ENCODE measurements around the gene ADAMTSL1.
A peak's percentile ranks its signal among the peaks of the same experiment; 100 is the strongest.

Gene ADAMTSL1

DNA sequence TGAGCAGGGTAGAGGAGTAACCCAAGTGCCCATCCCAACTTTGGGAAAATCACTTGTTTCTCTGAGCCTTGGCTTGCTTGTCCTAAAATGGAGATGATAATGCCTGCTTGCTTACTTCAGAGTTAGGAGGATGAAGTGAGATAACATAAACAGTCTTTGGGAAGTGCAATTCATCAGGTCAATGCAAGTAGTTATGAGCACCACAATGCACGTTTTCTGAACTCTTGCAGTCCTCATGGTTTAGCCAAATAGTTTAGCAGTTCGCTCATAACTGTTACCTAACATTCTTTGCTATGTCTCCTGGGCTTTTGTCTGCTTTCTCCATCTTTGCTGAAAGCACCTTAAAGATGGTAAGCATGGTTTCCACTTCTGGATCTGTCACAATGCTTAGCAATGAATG lies 270.0 kb downstream of the ADAMTSL1 start:
- no peak overlapping the region for H3K4me3 ChIP-seq (replicated peaks in 1 of 2; ENCODE audit: low read depth in 2 of 2, low read length in 2 of 2)
- peak in 1 of 2 donors; percentile 43 for DNase-seq (ENCODE audit: low read depth in 2 of 2)
- no peak for TF ChIP-seq CTCF (IDR thresholded peaks at IDR 0.05; ENCODE audit: low read depth, low read length)

DNA sequence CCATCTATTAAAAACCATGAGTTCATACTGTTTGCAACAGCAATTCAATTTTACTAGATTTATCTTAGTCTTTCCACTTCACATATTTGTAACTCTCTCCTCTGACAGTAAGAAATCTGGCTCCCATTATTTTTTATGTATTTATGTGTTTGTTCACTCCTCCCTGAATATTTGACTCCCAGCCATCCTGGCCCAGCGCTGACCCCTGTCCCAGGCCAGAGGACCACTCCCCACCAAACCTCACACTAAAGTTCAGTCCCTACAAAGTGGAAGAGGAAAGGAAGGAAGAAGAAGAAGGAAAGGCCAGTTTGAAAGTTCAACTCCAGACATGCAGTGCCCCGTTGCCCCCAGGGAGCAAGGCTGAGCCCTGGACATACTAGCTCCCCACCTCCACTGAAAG lies 271.8 kb downstream of the ADAMTSL1 start:
- DNase-seq (ENCODE audit: low read depth in 2 of 2), result no peak
- no peak overlapping the region for H3K4me3 ChIP-seq (replicated peaks in 1 of 2; ENCODE audit: low read depth in 2 of 2, low read length in 2 of 2)
- TF ChIP-seq CTCF (IDR thresholded peaks at IDR 0.05; ENCODE audit: low read depth, low read length), result no peak

DNA sequence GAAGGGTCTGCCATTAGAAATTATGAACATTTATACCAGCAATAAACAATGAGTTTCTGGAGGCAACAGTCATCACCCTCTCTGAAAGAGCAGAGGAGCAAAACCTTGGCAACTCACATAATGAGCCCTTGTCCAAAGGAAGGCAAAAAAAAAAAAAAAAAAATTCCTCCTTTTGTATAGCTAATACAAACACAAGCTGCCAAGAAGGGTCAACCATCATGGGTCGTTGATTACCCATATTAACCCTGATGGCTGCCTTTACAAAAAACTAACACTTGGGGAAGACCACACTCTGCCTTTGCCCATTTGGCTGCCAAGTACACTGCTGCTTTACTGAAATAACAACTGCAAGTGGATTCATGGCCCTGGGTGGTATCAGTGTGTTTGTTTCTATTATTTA lies 272.7 kb downstream of the ADAMTSL1 start:
- DNase-seq (ENCODE audit: low read depth in 2 of 2), result no peak
- no peak overlapping the region for H3K4me3 ChIP-seq (replicated peaks in 1 of 2; ENCODE audit: low read depth in 2 of 2, low read length in 2 of 2)
- TF ChIP-seq CTCF (IDR thresholded peaks at IDR 0.05; ENCODE audit: low read depth, low read length), result no peak

GRCh38 chr9:18747595-18747994 lies 273.6 kb downstream of the ADAMTSL1 start:
- no peak for TF ChIP-seq CTCF (IDR thresholded peaks at IDR 0.05; ENCODE audit: low read depth, low read length)
- DNase-seq (ENCODE audit: low read depth in 2 of 2), result no peak
- H3K4me3 ChIP-seq (replicated peaks in 1 of 2; ENCODE audit: low read depth in 2 of 2, low read length in 2 of 2), result no peak overlapping the region

DNA sequence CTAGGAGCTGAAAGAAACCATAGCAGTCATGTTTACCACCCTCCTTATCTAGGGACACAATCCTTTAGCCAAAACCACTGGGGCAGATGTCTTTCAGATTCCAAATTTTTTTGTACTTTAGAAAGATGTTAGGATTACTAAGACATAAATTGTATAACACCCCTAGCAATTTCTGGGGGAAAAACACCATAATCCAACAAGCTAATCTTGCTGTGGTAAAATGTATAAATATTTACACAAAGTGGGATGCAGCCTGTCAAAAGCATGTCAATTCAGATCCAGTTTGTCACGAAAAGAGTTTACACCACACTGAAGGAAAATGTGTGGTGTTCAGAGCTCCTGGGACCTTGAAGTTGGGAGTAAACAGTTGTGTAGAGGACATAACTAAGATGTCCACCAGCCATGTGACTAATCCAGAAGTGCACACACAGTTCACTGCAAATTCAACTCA lies 274.3 kb downstream of the ADAMTSL1 start:
- DNase-seq (ENCODE audit: low read depth in 2 of 2), result no peak
- H3K4me3 ChIP-seq (replicated peaks in 1 of 2; ENCODE audit: low read depth in 2 of 2, low read length in 2 of 2), result no peak overlapping the region
- TF ChIP-seq CTCF (IDR thresholded peaks at IDR 0.05; ENCODE audit: low read depth, low read length), result no peak

- no peak overlapping the region for H3K4me3 ChIP-seq (replicated peaks in 1 of 2; ENCODE audit: low read depth in 2 of 2, low read length in 2 of 2)
- DNase-seq (ENCODE audit: low read depth in 2 of 2), result no peak
- no peak for TF ChIP-seq CTCF (IDR thresholded peaks at IDR 0.05; ENCODE audit: low read depth, low read length)
Measured at GRCh38 chr9:18749711-18750110, 275.8 kb downstream of the ADAMTSL1 start.

GRCh38 chr9:18753904-18754303 lies 280.0 kb downstream of the ADAMTSL1 start:
- TF ChIP-seq CTCF (IDR thresholded peaks at IDR 0.05; ENCODE audit: low read depth, low read length), result no peak
- no peak overlapping the region for H3K4me3 ChIP-seq (replicated peaks in 1 of 2; ENCODE audit: low read depth in 2 of 2, low read length in 2 of 2)
- DNase-seq (ENCODE audit: low read depth in 2 of 2), result no peak
